NCI-H1092 treated with DMSO at 0.1 percent for 48 hours (cell line): Measurements from ENCODE around the gene SHISA3.

Source experiments
- DNase-seq: peaks from one replicate; lab custom pipeline; 2025; lab: John Stamatoyannopoulos, UW

Gene SHISA3

DNA sequence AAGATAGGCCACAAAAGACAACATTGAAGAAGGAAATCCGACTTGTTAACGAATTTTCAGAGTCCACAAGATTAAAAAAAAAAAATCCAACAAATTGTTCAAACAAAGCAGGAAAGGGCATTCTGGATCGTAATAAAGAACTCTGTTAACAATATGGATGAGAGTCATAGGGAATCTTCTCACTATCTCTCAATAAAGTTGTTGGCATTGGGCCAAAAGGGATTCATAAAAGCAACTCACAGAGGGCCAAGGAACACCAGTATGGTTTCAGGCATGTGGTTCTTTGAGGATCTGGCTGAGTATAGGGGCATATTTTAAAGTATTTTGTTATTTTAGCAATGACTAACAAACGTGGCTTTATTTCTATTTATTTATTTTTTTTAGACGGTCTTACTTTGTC is 49.5 kb downstream of the SHISA3 start:
- DNase-seq = no peak
